ENCODE results near the gene PPP1R14C.

DNA sequence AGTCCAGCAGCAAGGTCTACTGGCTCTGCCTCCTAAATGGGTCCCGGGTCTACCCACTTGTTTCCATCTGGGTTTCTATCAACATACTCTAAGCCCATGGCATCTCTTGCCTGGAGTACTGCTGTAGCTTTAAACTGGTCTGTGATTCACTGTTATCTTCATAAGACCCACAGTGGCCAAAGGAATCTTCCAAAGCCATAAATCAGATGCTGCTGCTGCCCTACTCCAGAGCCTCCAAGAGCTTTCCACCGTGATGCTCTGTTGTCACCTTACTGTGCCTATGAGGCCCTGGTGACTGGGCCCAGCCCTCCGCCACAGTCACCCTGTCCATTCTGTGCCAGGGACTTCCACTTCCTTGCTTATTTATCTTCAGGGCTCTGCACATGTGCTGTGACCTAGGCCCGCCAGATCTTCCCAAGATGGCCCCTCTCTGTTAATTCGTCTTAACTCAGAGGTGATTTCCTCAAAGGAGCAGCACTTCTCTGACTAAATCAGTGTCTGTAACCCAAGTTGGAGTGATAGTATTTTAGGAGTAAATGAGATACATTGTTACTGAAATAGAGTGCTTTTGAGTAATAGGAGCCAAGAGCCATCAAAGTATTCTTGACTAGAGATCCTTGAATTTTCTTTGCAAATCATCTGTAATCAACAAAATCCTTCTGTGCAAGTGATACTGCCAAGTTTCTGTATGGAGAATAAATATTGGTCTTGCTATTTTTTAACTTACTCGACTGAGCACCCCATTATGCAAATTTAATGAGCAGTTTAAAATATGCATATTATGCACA, 102.5 kb downstream of the PPP1R14C start:
- TF ChIP-seq, protein P1, sequence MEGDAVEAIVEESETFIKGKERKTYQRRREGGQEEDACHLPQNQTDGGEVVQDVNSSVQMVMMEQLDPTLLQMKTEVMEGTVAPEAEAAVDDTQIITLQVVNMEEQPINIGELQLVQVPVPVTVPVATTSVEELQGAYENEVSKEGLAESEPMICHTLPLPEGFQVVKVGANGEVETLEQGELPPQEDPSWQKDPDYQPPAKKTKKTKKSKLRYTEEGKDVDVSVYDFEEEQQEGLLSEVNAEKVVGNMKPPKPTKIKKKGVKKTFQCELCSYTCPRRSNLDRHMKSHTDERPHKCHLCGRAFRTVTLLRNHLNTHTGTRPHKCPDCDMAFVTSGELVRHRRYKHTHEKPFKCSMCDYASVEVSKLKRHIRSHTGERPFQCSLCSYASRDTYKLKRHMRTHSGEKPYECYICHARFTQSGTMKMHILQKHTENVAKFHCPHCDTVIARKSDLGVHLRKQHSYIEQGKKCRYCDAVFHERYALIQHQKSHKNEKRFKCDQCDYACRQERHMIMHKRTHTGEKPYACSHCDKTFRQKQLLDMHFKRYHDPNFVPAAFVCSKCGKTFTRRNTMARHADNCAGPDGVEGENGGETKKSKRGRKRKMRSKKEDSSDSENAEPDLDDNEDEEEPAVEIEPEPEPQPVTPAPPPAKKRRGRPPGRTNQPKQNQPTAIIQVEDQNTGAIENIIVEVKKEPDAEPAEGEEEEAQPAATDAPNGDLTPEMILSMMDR (optimal IDR thresholded peaks at IDR 0.05 in 1 of 3, IDR thresholded peaks at IDR 0.05 in 1 of 3, conservative IDR thresholded peaks at IDR 0.05 in 1 of 3; ENCODE audit: extremely low read depth in 1 of 3, insufficient read depth in 2 of 3, low read length in 3 of 3), result no peak
- no peak for TF ChIP-seq EZH2 (IDR thresholded peaks at IDR 0.05; ENCODE audit: low read length)

Data from keratinocyte (primary cell).